ENCODE results near the gene SH3GLB2. TPM values are rescaled to one million over a fixed set of nuclear protein-coding genes. Genes with fewer than 3 reads are reported as not detected.

The SH3GLB2 gene
- 94.7 TPM for total RNA-seq
- long read RNA-seq, full-length matches to known transcripts: 122 of 209 reads
- long read RNA-seq, partial matches to known transcripts: 23 of 209 reads
- long read RNA-seq, other reads (novel, unspliced or antisense): 64 of 209 reads

GRCh38 chr9:129028192-129028966, at the start of gene SH3GLB2:
SH3GLB2 (minus strand) TSS chr9:129028331; CDS start chr9:129028154, 177 bp downstream.
- intact Hi-C loops (cut with DNase I): no loop called here
- Histone ChIP-seq H3K36me3 (no peaks in the 10 kb centered on the region), H3K4me3 (peak within 1 kb of the TSS; percentile 91), H3K4me1 (peaks cover 23% of the 10 kb centered on the region), H3K27me3 (ENCODE audit: low read depth) (no peaks in the 10 kb centered on the region), H3K27ac (peak within 1 kb of the TSS; percentile 78), H3K9me3 (no peaks in the 10 kb centered on the region)
- ATAC-seq: peak; percentile 98
- peak; percentile 85 for TF ChIP-seq CTCF (IDR thresholded peaks at IDR 0.05)
- DNase-seq: peak; percentile 95

- H3K27ac ChIP-seq: no peak overlapping the region
- ATAC-seq (no peak), DNase-seq (no peak)
- H3K4me3 ChIP-seq: no peak overlapping the region
- H3K27me3 ChIP-seq (ENCODE audit: low read depth): no peaks in the 10 kb centered on the region
- no peaks in the 10 kb centered on the region for H3K36me3 ChIP-seq
- H3K9me3 ChIP-seq: no peaks in the 10 kb centered on the region
- TF ChIP-seq CTCF (IDR thresholded peaks at IDR 0.05): no peak
- intact Hi-C loops (cut with DNase I): no loop called here
- peaks cover 15% of the 10 kb centered on the region for H3K4me1 ChIP-seq
Observed at GRCh38 chr9:129077236-129077635, 49.1 kb upstream of the SH3GLB2 start.

- no peak for DNase-seq
- Histone ChIP-seq H3K9me3 (no peaks in the 10 kb centered on the region), H3K27ac (no peak overlapping the region), H3K4me1 (peaks cover 9% of the 10 kb centered on the region), H3K36me3 (peaks cover 3% of the 10 kb centered on the region), H3K27me3 (ENCODE audit: low read depth) (no peaks in the 10 kb centered on the region), H3K4me3 (no peak overlapping the region)
- no peak for ATAC-seq
- intact Hi-C loops (cut with DNase I): no loop called here
- no peak for TF ChIP-seq CTCF (IDR thresholded peaks at IDR 0.05)
Observed at GRCh38 chr9:129076640-129077037, 48.5 kb upstream of the SH3GLB2 start.

- TF ChIP-seq CTCF (IDR thresholded peaks at IDR 0.05): no peak
- ATAC-seq (no peak), DNase-seq (no peak)
- Histone ChIP-seq H3K9me3 (no peaks in the 10 kb centered on the region), H3K27ac (no peak overlapping the region), H3K27me3 (ENCODE audit: low read depth) (no peaks in the 10 kb centered on the region), H3K36me3 (peaks cover 6% of the 10 kb centered on the region), H3K4me1 (peaks cover 7% of the 10 kb centered on the region), H3K4me3 (no peak overlapping the region)
- intact Hi-C loops (cut with DNase I): no loop called here
Observed at GRCh38 chr9:129075996-129076639, 48.0 kb upstream of the SH3GLB2 start.

- Histone ChIP-seq H3K4me3 (no peak overlapping the region), H3K4me1 (no peaks in the 10 kb centered on the region), H3K9me3 (no peaks in the 10 kb centered on the region), H3K27ac (no peak overlapping the region), H3K36me3 (peaks cover 17% of the 10 kb centered on the region), H3K27me3 (ENCODE audit: low read depth) (no peaks in the 10 kb centered on the region)
- intact Hi-C loops (cut with DNase I): no loop called here
- ATAC-seq: no peak
- no peak for DNase-seq
- no peak for TF ChIP-seq CTCF (IDR thresholded peaks at IDR 0.05)
Observed at GRCh38 chr9:129074106-129074505, 46.0 kb upstream of the SH3GLB2 start.
